SK-N-SH (cell line): ENCODE data around the gene MIF. TPM values are rescaled to one million over a fixed set of nuclear protein-coding genes. Genes with fewer than 3 reads are reported as not detected.
"Not testable (repeated sequence)": the region's sequence is repeated elsewhere in the genome, so short reads cannot be mapped to it uniquely, and the experiment has no call there.

Experiments used
- CTCF ChIA-PET: fragments of 300-600, 350-600 bp; formaldehyde crosslinking; extraction: SDS; loops from one replicate; lab custom pipeline; 2021; lab: Yijun Ruan, JAX
- POLR2A ChIA-PET: fragments of 350-600 bp; sonication (Branson Sonifier 250); formaldehyde crosslinking; extraction: SDS; loops from one replicate; lab custom pipeline; 2020; ENCODE audit warnings: antibody characterized with exemption, inconsistent platforms; lab: Yijun Ruan, JAX
- DNase-seq: peaks from one replicate; pipeline ENCODE4 v3.0.0; 2012
- H2AFZ ChIP-seq: fragments of 200-600 bp; sonication (generic); 2 replicates; pipeline ENCODE4 v1.8.1; 2016; ENCODE audit warnings: antibody characterized with exemption, mild to moderate bottlenecking, low read depth
- H3F3A ChIP-seq: fragments of 200-600 bp; sonication (generic); replicated peaks from 2 replicates; pipeline ENCODE3; 2016; ENCODE audit warnings: antibody characterized with exemption, mild to moderate bottlenecking; ENCODE audit not compliant: insufficient read depth
- H3K27ac ChIP-seq, 2 experiments: fragments of 200-500 bp in 1 of 2; fragments of 200-600 bp in 1 of 2; sonication (Bioruptor generic) in 1 of 2; sonication (generic), shearing (Covaris generic) in 1 of 2; 2 replicates each; pipeline versions ENCODE4 v1.5.1 to v1.6.1; 2014 to 2016; ENCODE audit warnings: low read depth in 2 of 2, inconsistent platforms in 1 of 2, low read length in 1 of 2, mild to moderate bottlenecking in 1 of 2, mixed read lengths in 1 of 2
- H3K27me3 ChIP-seq: fragments of 200-600 bp; sonication (generic), shearing (Covaris generic); 2 replicates; pipeline ENCODE4 v1.6.1; 2016; ENCODE audit warnings: mixed run types; ENCODE audit not compliant: insufficient read depth
- H3K36me3 ChIP-seq, 2 experiments: fragments of 200-500 bp in 1 of 2; fragments of 200-600 bp in 1 of 2; sonication (Bioruptor generic) in 1 of 2; sonication (generic) in 1 of 2; replicated peaks in 1 of 2; 2 replicates each; pipeline versions ENCODE3 to v1.5.1; 2014 to 2016; ENCODE audit warnings: low read length in 1 of 2, mild to moderate bottlenecking in 1 of 2; ENCODE audit not compliant: insufficient read depth in 2 of 2, control insufficient read depth in 1 of 2
- H3K4me1 ChIP-seq, 2 experiments: fragments of 200-500 bp in 1 of 2; fragments of 200-600 bp in 1 of 2; sonication (Bioruptor generic) in 1 of 2; sonication (generic), shearing (Covaris generic) in 1 of 2; 2 replicates each; pipeline versions ENCODE4 v1.5.1 to v1.6.1; 2014 to 2016; ENCODE audit warnings: low read depth in 1 of 2, low read length in 1 of 2, mixed run types in 1 of 2; ENCODE audit not compliant: insufficient read depth in 2 of 2, control insufficient read depth in 1 of 2
- H3K4me2 ChIP-seq: fragments of 200-600 bp; sonication (generic), shearing (Covaris generic); 2 replicates; pipeline ENCODE4 v1.6.1; 2017; ENCODE audit warnings: mixed run types
- H3K4me3 ChIP-seq, 2 experiments: fragments of 200-500 bp in 1 of 2; fragments of 200-600 bp in 1 of 2; sonication (Bioruptor generic) in 1 of 2; sonication (generic), shearing (Covaris generic) in 1 of 2; 2 replicates each; pipeline versions ENCODE4 v1.5.1 to v1.8.1; 2014 to 2016; ENCODE audit warnings: low read depth in 2 of 2, inconsistent platforms in 1 of 2, low read length in 1 of 2, mild to moderate bottlenecking in 1 of 2, mixed read lengths in 1 of 2, moderate library complexity in 1 of 2
- H3K79me2 ChIP-seq: fragments of 200-600 bp; sonication (generic); 2 replicates; pipeline ENCODE4 v1.8.1; 2017; ENCODE audit warnings: mild to moderate bottlenecking; ENCODE audit not compliant: insufficient read depth
- H3K9ac ChIP-seq: fragments of 200-600 bp; sonication (generic); 2 replicates; pipeline ENCODE4 v1.6.1; 2017; ENCODE audit warnings: mixed run types
- H3K9me2 ChIP-seq: fragments of 200-600 bp; sonication (generic); 2 replicates; pipeline ENCODE4 v1.6.1; 2017; ENCODE audit warnings: mixed run types
- H3K9me3 ChIP-seq: fragments of 200-600 bp; sonication (generic); 2 replicates; pipeline ENCODE4 v1.6.1; 2017; ENCODE audit warnings: mixed run types, mild to moderate bottlenecking, moderate library complexity
- H4K20me1 ChIP-seq: fragments of 200-600 bp; sonication (generic); 2 replicates; pipeline ENCODE4 v1.6.1; 2017; ENCODE audit warnings: mild to moderate bottlenecking, mixed run types; ENCODE audit not compliant: insufficient read depth
- CTCF ChIP-seq: fragments of 200-600 bp; sonication (generic); IDR thresholded peaks from 2 replicates; pipeline ENCODE4 v1.6.1; 2017; ENCODE audit warnings: antibody characterized with exemption, mild to moderate bottlenecking, moderate library complexity
- FOXM1 ChIP-seq: IDR thresholded peaks from 2 replicates; pipeline ENCODE4 v1.4.0; 2012; ENCODE audit warnings: low read depth, mild to moderate bottlenecking
- GABPA ChIP-seq: IDR thresholded peaks from 2 replicates; pipeline ENCODE4 v1.4.0; 2012; ENCODE audit warnings: low read depth, mild to moderate bottlenecking
- PBX3 ChIP-seq: IDR thresholded peaks from 2 replicates; pipeline ENCODE4; 2012
- SIN3A ChIP-seq: IDR thresholded peaks from 2 replicates; pipeline ENCODE4 v1.6.1; 2012; ENCODE audit warnings: low read depth, mild to moderate bottlenecking, low read length, moderate library complexity, borderline replicate concordance
- TEAD4 ChIP-seq: IDR thresholded peaks from 2 replicates; pipeline ENCODE4 v1.4.0; 2012; ENCODE audit warnings: mild to moderate bottlenecking, borderline replicate concordance; ENCODE audit not compliant: insufficient read depth
- YY1 ChIP-seq: IDR thresholded peaks from 2 replicates; pipeline ENCODE4 v1.4.0; 2012; ENCODE audit warnings: low read depth, mild to moderate bottlenecking
- ZBTB33 ChIP-seq: IDR thresholded peaks from 2 replicates; pipeline ENCODE4 v1.4.0; 2012; ENCODE audit warnings: low read depth, borderline replicate concordance
- WGBS: methylation state at CpG from one replicate; pipeline ENCODE4 v1.1.6; 2017; ENCODE audit warnings: low lambda C conversion rate; 5-methylcytosine and 5-hydroxymethylcytosine counted together
- polyA plus RNA-seq, 3 experiments: library from polyadenylated mRNA; depleted of rRNA; stranded (reverse); fragments of >200 nt; gene quantifications; 2 replicates each; pipeline ENCODE4 v1.2.3, GENCODE V29; 2012

The MIF gene
- polyA plus RNA-seq, 1 of the 3 experiments (the other 2 are of a cell fraction): 565 TPM

DNA sequence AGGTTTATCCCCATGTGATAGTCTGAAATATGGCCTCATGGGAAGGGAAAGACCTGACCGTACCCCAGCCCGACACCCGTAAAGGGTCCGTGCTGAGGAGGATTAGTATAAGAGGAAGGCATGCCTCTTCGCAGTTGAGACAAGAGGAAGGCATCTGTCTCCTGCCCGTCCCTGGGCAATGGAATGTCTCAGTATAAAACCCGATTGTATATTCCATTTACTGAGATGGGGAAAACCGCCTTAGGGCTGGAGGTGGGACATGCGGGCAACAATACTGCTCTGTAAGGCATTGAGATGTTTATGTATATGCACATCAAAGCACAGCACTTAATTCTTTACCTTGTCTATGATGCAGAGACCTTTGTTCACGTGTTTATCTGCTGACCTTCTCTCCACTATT is 13.2 kb downstream of the MIF start:
- H3K79me2 ChIP-seq, H3K4me1 ChIP-seq, H3K27me3 ChIP-seq, H3K27ac ChIP-seq, H3K9me3 ChIP-seq, H3K9me2 ChIP-seq, H4K20me1 ChIP-seq, H3K4me3 ChIP-seq, DNase-seq, H3K4me2 ChIP-seq, H2AFZ ChIP-seq, H3K36me3 ChIP-seq, POLR2A ChIA-PET, H3F3A ChIP-seq, H3K9ac ChIP-seq: not testable (repeated sequence)
- CTCF ChIA-PET: interaction anchor here (3.6 kb wide), 1 partner anchor 13 kb away, joined by 21 read pairs; the partner anchor contains the start of gene MIF
- WGBS: 71% methylated on average over 9 of the region's 10 CpGs

GRCh38 chr22:23908587-23909205 is 14.5 kb downstream of the MIF start:
- Histone ChIP-seq H3K4me3 (no peak overlapping the region), H4K20me1 (no peaks in the 10 kb centered on the region), H3K36me3 (no peaks in the 10 kb centered on the region), H3K4me1 (peaks cover 0 to 9% of the 10 kb centered on the region in 2 experiments; a peak in 1 of 4 replicates), H3K27me3 (no peaks in the 10 kb centered on the region), H3K9me2 (no peaks in the 10 kb centered on the region), H3K9me3 (no peaks in the 10 kb centered on the region), H3K4me2 (no peak overlapping the region), H3K27ac (no peak overlapping the region), H3F3A (no peaks in the 10 kb centered on the region), H3K79me2 (no peaks in the 10 kb centered on the region), H3K9ac (no peak overlapping the region), H2AFZ (no peak overlapping the region)
- CTCF ChIA-PET: interaction anchor here (1.4 to 3.6 kb wide), 2 partner anchors 15 to 47 kb away, joined by 3 to 21 read pairs; partner anchors contain the start of gene MIF
- no peak for TF ChIP-seq PBX3
- TF ChIP-seq GABPA: no peak
- no peak for DNase-seq
- POLR2A ChIA-PET: no interaction called here
- WGBS: 87% methylated on average over 11 of the region's 11 CpGs

- H2AFZ ChIP-seq: no peak overlapping the region
- CTCF ChIA-PET: interaction anchor here (1.4 to 3.6 kb wide), 2 partner anchors 15 to 47 kb away, joined by 3 to 21 read pairs; partner anchors contain the start of gene MIF
- no peaks in the 10 kb centered on the region for H3K27me3 ChIP-seq
- peaks cover 0 to 9% of the 10 kb centered on the region in 2 experiments; a peak in 2 of 4 replicates for H3K4me1 ChIP-seq
- no peak overlapping the region for H3K4me3 ChIP-seq
- no peaks in the 10 kb centered on the region for H4K20me1 ChIP-seq
- no peaks in the 10 kb centered on the region for H3K36me3 ChIP-seq
- no peaks in the 10 kb centered on the region for H3K9me3 ChIP-seq
- POLR2A ChIA-PET: no interaction called here
- H3K4me2 ChIP-seq: no peak overlapping the region
- WGBS: 87% methylated on average over 6 of the region's 6 CpGs
- H3F3A ChIP-seq: peaks cover 4% of the 10 kb centered on the region
- H3K27ac ChIP-seq: no peak overlapping the region
- TF ChIP-seq YY1: no peak
- TF ChIP-seq FOXM1: no peak
- no peak for TF ChIP-seq CTCF
- TF ChIP-seq TEAD4: no peak
- TF ChIP-seq SIN3A: no peak
- no peak for TF ChIP-seq ZBTB33
- H3K9me2 ChIP-seq: no peaks in the 10 kb centered on the region
- H3K9ac ChIP-seq: no peak overlapping the region
- H3K79me2 ChIP-seq: no peaks in the 10 kb centered on the region
- no peak for DNase-seq
Measured at GRCh38 chr22:23909296-23909898, 15.2 kb downstream of the MIF start.
